ENCODE results near the gene CTBP1. TPM values are rescaled to one million over a fixed set of nuclear protein-coding genes. Genes with fewer than 3 reads are reported as not detected.

Gene CTBP1
- total RNA-seq, 1 donor from 2014 or later, result 169 TPM

GRCh38 chr4:1199556-1200331 lies 49.2 kb downstream of the CTBP1 start:
- Histone ChIP-seq H3K27me3 (no peaks in the 10 kb centered on the region), H3K9me3 (no peaks in the 10 kb centered on the region), H3K4me1 (peaks cover 35% of the 10 kb centered on the region), H3K27ac (peak overlapping the region; percentile 83), H3K36me3 (no peaks in the 10 kb centered on the region), H3K4me3 (peak overlapping the region; percentile 36)
- intact Hi-C loops (cut with DNase I), result no loop called here
- peak; percentile 62 for DNase-seq
- no peak for ATAC-seq
- TF ChIP-seq, protein P1, sequence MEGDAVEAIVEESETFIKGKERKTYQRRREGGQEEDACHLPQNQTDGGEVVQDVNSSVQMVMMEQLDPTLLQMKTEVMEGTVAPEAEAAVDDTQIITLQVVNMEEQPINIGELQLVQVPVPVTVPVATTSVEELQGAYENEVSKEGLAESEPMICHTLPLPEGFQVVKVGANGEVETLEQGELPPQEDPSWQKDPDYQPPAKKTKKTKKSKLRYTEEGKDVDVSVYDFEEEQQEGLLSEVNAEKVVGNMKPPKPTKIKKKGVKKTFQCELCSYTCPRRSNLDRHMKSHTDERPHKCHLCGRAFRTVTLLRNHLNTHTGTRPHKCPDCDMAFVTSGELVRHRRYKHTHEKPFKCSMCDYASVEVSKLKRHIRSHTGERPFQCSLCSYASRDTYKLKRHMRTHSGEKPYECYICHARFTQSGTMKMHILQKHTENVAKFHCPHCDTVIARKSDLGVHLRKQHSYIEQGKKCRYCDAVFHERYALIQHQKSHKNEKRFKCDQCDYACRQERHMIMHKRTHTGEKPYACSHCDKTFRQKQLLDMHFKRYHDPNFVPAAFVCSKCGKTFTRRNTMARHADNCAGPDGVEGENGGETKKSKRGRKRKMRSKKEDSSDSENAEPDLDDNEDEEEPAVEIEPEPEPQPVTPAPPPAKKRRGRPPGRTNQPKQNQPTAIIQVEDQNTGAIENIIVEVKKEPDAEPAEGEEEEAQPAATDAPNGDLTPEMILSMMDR (IDR thresholded peaks at IDR 0.05), result no peak

DNA sequence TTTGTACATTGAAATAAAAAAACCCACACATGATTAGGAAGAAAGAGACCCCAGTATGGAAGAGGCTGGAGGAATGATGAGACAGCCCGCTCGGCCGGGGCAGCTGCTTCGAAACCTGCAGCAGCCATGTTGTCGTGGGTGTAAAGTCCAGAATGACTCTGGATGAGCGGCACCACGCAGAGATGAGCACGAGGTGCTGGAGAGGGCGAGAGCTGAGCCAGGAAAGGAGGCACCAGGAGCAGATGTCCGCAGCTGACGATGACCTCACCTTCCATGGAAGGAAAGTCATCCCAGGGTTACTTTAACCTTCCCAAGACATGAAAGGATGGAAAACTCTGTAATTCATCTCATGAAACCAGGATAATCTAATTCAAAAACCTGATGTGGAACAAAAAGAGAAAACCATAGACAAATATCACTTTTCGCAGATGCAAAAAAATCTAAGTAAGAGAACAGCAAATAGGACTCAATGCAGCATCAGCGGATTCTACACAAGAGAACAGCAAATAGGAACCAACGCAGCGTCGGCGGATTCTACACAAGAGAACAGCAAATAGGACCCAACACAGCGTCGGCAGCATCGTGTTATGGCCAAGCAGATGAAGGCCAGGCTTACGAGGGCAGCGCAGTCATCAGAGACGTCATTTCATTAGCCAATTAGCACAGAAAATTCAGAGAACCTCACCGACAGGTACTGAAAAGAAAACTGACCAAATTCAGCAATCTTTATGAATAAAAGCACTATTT lies 50.7 kb downstream of the CTBP1 start:
- TF ChIP-seq, protein P1 (IDR thresholded peaks at IDR 0.05), result no peak
- Histone ChIP-seq H3K4me3 (no peak overlapping the region), H3K36me3 (no peaks in the 10 kb centered on the region), H3K9me3 (no peaks in the 10 kb centered on the region), H3K27ac (no peak overlapping the region), H3K27me3 (no peaks in the 10 kb centered on the region), H3K4me1 (peaks cover 41% of the 10 kb centered on the region)
- intact Hi-C loops (cut with DNase I), result no loop called here
- ATAC-seq (no peak), DNase-seq (no peak)

DNA sequence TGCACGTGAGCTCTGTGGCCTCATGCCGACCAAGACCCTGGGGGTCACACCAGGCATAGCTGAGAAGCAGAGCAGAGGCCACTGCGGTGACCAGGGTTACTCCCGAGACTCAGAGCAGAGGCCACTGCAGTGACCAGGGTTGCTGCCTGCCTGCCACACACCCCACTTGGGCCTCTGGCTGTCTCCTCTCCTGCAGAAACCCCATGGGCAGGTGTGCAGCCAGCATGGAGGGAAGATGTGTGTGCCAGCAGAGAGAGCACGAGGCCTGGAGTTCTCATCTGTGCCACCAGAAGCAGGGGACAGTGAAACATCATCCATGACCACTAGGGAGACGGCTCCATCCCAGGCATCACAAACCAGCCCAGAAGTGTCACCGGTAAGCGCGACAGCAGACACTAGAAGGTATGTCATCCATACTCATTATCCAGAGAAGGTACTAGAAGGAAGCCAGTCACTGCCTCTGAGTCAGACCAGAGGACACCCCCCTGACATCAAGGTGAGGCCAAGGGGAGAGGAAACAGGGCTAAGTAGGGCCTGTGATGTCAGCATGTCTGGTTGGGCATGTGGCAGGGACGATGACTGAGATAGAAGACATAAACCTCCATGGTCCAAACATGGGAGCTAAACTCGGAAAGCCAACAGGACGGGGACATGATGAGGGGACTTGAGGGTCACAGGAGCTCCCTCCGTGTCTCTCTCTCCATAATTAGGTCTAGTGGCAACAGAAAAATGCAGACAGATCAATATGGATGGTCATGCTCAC lies 52.3 kb downstream of the CTBP1 start:
- Histone ChIP-seq H3K9me3 (no peaks in the 10 kb centered on the region), H3K4me3 (no peak overlapping the region), H3K27me3 (no peaks in the 10 kb centered on the region), H3K4me1 (peaks cover 41% of the 10 kb centered on the region), H3K27ac (no peak overlapping the region), H3K36me3 (no peaks in the 10 kb centered on the region)
- TF ChIP-seq, protein P1 (IDR thresholded peaks at IDR 0.05), result no peak
- intact Hi-C loops (cut with DNase I), result no loop called here
- ATAC-seq, result no peak
- no peak for DNase-seq

DNA sequence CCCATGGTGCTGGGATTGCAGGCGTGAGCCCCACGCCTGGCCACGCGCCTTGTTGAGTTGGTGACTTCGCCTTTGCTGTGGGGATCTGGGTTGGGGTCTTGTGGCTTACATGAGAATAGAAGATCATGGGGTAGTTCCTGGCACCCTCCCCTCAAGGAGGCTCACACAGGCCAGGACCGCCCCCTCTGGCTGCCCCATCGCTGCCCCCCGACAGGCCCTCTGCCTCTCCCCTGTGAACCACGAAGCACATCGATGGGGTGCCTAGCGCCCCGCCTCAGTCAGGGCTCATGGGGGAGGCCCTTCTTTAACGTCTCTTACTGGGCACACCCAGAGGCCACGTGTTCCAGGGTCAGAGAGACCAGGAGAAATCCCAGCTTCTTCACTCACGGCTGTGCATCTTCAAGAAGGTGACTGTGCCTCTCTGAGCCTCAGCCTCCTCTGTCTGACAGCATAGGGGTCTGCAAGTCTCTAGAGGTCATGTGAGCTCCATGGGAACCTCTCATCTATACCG lies 53.0 kb downstream of the CTBP1 start:
- intact Hi-C loops (cut with DNase I), result no loop called here

DNA sequence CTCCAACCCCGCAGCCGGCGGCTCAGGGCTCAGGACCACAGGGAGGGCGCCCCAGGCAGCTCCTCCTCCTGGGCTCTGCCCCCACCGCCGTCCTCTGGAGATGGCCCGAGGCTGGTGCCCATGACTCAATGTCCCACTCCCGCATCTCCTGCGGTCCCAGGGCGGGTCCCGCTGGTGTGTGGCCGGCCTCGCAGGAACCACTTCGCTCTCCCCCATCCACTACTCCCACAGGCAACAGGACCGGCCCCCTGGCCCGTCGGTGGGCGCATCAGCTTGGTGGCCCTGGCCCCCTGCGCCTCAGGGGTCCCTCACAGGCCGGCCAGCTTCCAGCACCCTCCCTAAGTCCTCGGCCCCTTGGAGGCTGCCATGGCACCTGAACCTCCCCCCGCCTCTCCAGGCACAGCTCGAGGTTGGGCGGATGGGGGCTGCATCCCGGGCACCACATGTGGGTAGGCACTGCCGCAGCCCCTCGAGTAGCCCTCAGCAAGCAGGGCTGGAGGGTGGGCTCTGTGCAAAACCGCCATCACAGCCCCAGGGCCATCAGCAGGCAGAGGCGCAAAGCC lies 53.7 kb downstream of the CTBP1 start:
- DNase-seq, result peak; percentile 57
- Histone ChIP-seq H3K27ac (no peak overlapping the region), H3K36me3 (no peaks in the 10 kb centered on the region), H3K4me3 (no peak overlapping the region), H3K27me3 (no peaks in the 10 kb centered on the region), H3K4me1 (peaks cover 31% of the 10 kb centered on the region), H3K9me3 (no peaks in the 10 kb centered on the region)
- intact Hi-C loops (cut with DNase I), result no loop called here
- no peak for ATAC-seq
- TF ChIP-seq, protein P1 (IDR thresholded peaks at IDR 0.05), result no peak

More for the DNA sequence above, 53.0 kb downstream of the CTBP1 start:
- TF ChIP-seq, protein P1 (IDR thresholded peaks at IDR 0.05), result no peak
- no peak for ATAC-seq
- peak; percentile 51 for DNase-seq
- no peaks in the 10 kb centered on the region for H3K36me3 ChIP-seq
- peaks cover 37% of the 10 kb centered on the region for H3K4me1 ChIP-seq
- H3K27me3 ChIP-seq, result no peaks in the 10 kb centered on the region
- H3K4me3 ChIP-seq, result no peak overlapping the region
- H3K9me3 ChIP-seq, result no peaks in the 10 kb centered on the region
- no peak overlapping the region for H3K27ac ChIP-seq

Data from upper lobe of right lung (tissue), 1 donor.